ENCODE results near the gene RELN.

Gene RELN

DNA sequence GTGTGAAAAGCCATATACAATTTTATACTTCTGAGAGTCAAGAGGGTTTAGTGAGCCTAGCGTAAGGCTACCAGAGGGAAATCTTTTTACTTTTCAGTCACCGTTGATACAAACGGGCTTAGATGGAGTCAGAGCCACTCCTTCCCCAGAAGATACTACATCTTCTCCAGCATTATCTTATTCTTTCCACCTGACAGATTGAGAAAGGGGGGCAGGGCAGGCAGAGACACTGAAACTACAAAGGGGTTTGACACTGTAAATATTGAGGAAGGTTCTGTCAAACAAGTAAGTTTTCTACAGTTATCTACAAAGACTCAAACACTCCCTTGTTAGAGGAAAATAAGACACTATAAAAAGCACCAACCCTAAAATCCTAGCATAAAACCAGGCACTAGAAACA lies 100.0 kb downstream of the RELN start:
- DNase-seq: no peak

DNA sequence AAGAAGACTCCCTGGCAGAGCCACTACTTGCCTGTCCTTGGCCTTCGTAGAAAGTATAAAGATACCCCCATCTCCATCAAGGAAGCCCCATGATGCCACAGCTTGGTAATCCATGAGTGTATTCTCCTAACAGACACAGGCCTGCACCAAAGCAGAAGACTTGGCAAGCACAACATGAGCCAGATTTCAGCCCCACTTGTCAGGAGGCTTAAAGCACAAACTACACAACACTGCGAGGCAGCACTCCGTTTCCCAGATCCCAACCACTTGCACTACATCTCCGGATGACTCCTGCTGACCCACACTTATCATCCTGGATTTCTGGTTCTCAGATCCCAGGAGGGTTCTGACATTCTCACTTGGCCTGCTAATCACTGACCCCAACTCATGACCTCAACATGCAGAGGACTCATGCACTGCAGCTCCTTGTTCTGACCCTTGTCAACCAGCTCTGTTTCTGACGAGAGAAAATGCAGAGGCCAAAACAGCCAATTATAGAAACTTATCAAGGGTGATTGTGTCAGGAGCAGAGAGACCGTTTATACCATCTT lies 100.8 kb downstream of the RELN start:
- DNase-seq: no peak

DNA sequence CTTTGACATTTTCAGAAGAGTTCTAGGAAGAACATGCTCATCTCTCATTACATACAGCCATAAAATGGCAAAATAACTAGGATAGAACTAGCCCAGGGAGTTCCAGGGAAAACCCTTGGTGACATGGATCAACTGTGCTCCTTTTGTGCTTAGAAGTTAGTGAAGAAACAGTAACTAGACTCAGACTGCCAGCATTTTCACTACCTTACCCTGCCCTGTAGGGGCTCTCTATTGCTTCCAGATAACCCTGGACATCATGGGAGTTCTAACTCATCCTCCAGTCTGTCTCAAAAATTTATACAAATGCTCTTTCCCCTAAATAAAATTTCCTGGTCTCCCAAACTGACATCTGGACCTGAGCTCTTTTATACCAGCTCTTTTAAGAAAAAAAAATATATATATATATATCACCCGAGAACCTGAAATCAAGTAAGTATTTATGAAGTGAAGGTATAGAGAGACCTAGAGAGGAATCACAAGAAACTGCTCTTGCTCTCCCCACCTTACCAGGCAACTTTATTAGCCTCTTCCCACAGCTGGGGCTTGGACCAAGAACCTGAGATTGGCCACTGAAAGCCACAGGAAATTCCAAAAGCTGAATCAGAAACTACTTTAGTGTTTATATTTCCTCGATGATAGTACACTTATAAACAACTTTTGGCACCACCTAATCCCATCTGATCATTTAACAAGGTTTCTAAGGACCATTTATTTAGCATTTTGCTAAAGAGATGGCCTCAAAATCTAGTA lies 101.4 kb downstream of the RELN start:
- DNase-seq: no peak

DNA sequence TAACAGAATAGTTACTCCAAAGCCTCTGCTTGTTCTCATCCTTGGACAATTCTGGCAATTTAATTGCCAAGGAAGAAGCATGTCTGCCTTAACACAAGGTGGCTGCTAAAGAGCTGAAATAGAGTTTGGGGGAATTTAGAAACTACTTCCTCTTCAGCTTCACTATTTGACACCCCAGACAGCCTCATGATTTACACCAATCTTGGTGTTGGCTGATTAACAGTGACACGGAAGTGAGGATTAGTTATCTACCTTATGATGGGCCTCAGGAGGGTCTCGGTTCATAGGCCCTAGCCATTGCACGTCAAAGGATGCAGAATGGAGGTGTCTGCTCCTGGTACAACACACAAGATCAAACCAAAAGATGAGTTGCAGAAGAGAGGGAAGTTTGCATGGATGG lies 102.4 kb downstream of the RELN start:
- no peak for DNase-seq

DNA sequence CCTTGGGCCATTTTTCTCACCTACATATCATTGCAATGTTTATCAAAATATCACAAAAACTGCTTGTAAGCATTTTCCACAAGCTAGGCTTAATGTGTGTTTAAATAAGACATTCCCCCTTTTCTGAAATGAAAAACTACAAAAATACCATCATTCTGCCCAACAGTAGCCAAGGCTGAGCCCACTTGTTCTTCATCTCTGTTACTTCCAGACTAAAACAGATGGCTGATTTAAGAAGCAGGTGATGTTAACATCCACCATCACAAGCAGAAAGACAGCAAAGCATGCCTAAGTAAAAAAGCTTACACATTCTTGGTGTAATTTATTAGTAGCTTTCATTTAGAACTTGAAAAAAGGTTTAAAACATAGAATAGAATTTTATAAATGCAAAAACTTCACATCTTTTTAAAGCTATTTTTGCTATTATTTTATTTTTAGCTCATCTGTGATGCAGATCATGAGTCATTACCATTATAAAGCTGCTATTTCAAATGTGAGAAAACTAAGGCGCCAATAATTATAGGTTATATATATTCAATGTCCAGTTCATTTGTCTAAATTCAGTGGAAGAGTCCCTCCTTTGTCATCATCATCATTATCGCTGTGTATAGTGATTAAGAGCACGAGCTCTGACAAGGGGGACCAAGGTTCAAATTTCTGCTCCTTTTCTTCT lies 109.4 kb downstream of the RELN start:
- no peak for DNase-seq

DNA sequence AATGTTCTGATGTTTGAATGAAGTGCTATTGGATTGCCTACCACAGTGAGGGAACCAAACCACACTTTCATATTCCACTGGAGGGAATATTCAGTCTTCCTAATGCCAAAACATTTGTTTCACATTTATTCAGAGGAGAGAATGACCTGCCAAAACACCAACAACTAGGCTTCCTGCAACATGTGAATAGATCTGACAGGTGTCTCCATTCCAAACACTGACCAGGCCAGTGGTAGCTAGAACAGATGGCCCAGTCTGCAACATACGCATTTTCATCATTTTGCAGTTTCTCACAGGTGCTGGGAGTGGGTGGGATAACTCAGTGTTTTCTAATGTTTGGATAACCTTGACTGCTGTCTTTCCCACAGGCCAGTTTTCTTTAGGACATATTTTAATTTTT lies 110.0 kb downstream of the RELN start:
- no peak for DNase-seq

DNA sequence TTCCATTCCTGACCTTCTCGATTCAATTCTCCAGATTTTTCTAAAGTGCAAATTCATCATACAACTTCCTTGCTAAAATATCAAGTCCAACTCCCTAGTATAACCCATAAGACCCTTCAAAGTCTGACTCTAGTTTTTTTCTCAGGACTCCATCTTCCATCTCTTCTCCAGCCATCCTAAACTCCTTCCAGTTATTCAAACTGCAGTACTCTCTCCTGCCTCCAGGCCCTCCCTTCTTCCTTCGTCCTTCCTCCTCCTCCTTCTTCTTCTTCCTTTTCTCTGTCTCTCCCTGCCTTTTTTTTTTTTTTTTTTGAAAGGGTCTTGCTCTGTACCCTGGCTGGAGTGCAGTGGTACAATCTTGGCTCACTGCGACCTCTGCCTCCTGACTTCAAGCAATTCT lies 111.9 kb downstream of the RELN start:
- no peak for DNase-seq

DNA sequence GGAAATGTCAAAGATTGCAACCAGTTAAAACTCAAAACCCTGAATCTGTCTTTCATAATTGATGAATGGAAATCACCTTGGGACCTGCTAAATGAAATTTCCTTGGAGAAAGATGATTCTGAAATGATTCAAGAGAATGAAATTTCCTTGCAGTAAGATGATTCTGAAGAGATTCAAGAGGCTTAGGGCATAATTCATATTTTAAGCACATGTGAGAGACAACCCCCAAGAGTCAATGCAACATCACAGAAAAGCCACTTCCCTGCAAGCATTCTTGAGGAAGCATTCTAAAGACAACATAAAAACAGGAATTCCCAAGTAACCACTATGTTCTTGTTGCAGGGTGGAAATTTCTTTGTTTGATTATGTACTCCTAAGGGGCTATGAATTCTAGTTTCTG lies 113.7 kb downstream of the RELN start:
- no peak for DNase-seq

DNA sequence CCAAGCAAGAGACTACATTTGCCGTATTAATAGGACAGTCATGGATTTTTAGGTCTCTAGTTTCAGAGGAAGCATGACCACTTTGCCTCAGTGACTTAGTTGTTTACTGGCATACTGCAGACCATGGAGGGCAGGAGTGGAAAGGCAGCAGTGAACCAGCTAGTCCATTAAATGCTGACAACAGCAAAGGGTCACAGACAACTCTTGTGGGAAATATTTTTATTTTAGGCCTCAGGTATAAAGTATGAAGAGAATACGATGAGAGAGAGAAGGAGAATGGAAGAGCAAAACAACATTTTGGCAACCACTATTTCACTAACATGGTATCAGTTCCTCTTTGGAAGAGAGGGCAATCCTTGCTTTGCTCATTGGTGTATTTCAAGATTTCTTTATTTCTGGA lies 118.0 kb downstream of the RELN start:
- no peak for DNase-seq

DNA sequence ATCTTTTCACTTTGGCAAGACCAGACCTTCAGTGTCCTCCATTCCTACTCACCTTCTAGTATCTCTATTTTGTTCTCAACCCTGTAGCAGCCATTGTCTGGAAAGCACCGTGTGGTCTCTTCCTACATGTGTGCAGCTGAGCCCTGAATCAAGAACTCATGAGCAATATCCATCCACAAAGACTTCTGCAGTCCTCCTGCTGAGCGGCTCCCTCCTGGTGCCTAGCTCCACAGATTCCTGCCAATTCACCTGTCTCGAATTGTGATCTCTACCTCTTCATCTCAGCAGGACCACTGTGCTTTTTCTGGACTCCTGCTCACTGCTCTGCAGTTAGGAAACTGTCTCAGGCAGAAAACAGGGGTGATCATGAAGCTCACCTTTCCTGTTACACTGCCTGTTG lies 118.8 kb downstream of the RELN start:
- no peak for DNase-seq

DNA sequence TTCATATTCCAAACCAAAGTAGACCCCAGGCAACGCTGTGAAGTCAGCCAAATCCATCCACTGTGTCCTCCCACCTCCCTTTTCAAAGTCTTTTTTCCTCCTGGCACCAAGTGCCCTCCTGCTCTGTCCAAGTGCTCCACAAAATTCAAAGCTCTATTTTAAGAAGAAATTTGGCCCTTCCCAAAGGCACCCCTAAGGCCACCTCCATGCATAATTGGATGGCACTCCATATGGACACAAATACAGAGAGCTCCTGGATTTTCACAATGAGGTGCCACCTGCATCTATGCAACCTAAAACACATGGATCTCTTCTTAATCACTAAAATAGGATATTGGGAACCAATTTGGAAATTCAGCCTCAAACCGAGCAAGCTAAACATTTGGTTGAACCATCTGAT lies 121.6 kb downstream of the RELN start:
- no peak for DNase-seq

DNA sequence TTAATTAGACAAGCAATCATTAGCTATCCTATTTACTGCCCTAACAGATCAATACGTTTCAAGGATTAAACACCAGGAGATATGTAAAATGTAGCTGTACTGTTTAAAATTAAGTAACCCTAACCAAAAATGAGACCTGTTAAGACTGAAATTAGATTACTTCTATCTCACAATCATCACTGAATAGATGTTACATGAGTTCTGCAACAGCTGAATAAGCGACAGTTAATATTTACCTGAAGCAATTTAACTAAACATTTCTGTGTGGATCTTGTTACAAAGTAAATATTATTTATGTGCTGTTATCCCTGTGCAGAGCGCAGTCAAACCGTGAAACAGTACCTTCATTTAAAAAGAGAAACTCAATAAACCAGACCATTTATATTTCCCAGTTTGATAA lies 122.5 kb downstream of the RELN start:
- no peak for DNase-seq

DNA sequence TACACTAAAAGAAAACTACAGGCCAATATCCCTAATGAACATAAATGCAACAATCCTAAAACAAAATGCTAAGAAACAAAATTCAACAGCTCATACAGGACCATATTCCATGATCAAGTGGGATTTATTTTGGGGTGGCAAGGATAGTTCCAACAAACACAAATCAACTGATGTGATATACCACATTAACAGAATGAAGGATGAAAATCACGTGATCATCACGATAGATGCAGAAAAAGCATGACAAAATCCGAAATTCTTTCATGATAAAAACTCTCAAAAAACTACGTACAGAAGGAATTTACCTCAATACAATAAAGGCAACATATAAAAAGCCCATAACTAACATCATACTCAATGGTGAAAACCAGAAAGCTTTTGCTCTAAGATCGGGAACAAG lies 124.0 kb downstream of the RELN start:
- no peak for DNase-seq

DNA sequence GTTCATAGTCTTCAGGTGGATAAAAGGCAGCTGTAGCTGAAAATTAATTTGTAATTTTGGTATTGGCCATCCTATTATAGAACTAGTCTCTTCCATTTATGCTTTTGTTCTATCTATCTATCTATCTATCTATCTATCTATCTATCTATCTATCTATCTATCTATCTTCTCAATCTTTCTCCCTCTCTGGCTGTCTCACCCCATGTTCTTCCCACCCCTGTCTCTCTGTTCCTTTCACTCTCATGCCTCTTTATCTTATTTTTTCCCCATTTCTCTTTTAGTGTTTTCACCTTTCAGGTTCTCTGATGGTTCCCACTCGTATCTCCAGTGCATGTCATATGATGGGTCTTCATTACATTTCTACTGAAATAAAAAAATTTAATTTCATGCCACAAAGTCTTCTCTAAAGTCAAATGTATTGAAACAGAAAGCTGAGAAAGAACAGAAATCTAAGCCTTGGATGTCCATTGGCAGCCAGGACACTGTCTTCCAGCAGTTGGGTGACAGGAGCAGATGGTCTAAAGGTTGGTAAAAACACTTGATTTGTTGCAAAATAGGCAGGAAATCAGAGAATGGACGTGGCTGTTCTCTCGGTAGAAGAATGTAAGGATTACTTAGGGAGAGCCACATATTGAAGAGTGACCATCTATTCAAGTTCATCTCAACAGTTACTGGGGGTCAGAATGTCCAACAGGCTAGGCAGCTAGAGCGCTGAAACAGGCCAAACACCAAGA lies 127.0 kb downstream of the RELN start:
- no peak for DNase-seq

DNA sequence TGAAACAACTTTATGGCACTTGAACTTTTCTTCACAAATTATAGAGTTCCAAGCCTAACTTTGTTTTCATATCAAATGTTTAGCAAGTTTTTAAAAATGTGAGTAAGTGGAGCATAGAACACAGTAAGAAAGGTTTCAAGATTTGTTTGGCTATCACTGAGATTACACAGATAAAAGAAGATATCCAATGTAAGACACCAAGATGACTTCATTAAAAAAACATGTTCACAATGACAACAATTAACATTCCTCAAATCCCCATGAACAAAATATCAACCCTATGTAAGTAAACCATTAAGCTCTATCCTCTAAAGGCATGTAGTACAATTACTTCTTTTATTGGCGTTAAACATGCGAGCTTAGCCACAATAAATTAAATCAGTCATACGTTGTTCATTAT lies 129.7 kb downstream of the RELN start:
- no peak for DNase-seq

DNA sequence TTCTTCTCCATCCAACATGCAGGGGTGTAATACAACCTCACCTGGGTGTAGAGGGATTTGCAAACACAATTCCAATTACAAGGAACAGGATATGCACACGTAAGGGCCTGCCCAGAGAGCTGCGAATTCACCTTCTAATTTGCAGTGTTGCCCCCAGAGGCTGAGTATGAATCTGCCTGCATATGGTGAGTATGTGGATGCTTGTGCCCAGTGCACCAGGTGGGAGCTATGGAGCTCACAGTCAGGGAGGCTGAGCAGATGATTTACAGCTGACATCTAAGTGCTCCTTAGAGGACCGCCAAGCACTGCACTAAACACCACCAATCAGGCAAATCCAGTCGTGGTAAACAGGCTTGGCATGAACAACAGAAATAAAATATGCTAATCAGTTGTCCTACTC lies 132.0 kb downstream of the RELN start:
- no peak for DNase-seq

DNA sequence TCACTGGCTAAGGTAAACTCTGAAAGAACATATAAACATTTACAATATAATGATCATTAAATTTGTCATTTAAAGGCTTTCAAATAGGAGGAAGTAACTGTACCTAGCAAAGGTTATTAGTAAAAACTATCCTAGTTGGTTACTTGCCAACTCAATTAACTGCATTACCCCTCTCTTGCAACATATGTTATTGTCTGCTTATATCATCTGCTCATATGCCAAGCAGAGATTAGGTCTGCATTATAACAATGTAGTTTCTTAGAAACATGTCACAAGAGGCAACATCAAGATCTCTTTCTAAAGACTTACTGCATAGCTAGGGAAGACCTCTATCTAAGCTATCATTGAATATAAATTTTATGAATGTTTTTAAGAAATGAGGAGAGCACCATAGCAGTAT lies 132.5 kb downstream of the RELN start:
- no peak for DNase-seq

DNA sequence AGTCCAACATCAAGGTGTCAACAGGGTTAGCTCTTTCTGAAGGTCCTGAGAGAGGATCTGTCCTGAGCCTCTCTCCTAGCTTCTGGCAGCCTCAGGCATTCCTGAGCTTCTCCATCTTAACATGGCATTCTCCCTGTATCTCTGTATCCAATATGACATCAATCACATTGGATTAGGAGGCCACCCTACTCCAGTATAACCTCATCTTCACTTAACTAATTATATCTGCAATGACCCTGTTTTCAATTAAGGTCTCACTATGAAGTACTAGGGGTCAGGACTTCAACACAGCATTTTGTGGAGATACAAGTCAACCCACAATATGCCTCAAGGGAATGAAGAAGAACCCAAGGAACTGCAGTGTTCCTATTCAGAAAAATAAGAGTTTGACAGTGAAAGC lies 133.8 kb downstream of the RELN start:
- no peak for DNase-seq

DNA sequence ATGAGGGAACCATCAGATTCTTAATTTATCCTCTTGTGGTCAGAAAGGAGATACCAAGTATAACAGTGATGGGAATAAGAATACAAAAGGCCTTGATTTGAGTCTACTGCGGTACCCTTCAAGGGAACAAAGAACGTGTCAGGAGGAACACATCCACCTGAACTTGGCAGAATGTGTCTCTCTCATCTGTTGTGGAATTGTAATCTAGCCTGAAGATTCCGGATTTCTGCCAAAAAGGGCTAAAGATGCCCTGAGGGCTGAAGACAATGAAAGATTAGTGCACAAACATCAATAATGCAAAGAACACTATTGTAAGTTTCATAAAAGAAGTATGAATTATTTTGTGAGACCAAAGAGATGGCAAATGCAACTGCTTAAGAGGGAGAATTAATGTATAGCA lies 134.8 kb downstream of the RELN start:
- DNase-seq: no peak

DNA sequence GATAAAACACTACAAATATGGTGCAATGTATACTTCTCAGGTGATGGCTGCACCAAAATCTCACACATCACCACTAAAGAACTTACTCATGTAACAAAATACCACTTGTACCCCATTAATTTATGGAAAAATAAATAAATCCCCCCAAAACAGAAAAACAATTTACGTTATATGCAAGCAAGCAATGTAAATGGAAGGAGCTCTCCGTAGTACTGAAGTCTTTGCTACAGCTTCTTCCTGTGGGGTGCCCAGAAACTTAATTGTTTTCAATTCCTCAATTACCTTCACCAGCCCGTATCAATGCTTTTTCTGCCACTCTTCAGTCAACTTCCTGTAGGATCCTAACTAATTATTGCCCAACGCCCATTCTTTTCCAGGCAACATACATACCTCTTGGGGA lies 138.1 kb downstream of the RELN start:
- DNase-seq: no peak

DNA sequence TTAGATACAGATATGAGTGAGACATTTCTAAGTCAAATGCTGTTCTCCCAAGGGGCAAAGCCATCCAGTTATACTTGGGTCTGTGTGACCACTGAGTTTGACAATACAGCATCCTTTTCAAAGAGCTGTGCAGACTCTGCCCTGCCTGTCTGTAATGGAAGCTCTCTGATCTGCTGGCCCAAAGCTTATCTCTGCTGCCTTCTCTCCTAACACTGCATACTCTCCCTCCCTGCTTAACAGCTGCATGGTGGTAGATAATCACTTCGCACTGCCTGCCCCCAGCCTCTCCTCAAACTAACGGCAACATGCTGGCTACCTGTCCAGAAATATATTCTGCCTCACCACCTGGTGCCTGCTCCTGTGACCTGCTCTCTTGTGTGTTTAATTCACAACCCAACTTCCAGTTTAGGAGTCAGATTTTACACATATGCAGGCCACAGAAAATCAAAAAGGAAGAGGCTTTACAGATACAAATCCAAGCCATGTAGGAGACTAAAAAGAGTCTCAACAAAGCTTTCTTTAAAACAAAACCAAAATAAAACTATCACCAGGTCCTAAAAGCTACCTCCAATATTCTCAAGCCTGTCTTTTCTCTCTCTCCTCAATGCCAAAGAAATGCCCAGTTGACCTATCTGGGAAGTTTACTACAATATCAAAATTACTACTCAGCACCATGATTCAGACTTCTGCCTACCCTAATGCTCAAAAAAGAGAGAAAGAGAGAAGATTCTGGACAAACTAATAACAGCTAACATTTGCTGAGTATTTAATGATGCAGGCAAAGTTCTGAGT lies 145.6 kb downstream of the RELN start:
- no peak for DNase-seq

DNA sequence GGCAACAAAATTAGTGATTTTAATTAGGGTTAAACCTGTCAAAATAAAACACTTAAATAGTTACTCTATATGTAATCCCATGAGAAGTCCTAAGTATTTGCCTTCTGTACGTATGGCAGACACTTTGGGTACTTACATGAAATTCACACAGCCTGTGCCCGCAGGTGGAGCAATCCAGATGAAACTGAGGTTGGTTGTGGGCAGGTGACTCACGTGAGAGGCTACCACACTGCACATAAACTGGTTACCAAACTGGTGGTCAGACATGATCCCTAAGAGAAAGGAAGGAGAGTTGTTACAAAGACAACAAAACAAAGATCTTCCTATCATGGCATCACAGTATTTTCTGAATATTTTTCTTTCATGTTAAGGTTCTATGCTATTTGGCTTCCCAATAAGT lies 156.1 kb downstream of the RELN start:
- DNase-seq: no peak

DNA sequence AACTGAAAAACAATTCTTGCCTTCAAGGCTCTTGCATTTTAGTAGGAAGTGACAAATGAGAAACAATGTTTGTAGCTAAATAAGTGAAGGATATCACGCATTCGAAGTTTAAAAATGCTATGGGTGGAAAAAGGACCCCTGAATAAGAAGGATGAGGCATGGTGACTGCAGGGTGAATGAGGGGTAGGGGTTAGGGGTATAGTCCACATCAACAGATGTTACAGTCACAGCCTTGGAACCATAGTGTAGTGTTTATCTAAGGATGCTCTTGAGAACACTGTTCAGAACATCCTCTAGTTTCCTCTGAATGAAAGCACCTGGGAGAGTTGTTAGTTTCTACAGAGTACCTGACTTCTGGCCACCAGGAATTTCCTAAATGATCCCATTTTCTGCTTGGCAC lies 157.0 kb downstream of the RELN start:
- no peak for DNase-seq
